H1 (cell line): ENCODE data around the gene SERGEF. TPM values are rescaled to one million over a fixed set of nuclear protein-coding genes. Genes with fewer than 3 reads are reported as not detected.

Experiments
- CTCF ChIA-PET: fragments of 300-600 bp; sonication (Branson Sonifier 250); formaldehyde crosslinking; loops from one replicate; lab custom pipeline; 2021; ENCODE audit not compliant: partially characterized antibody; lab: Charles Lee
- POLR2A ChIA-PET: fragments of 300-600 bp; sonication (Branson Sonifier 250); formaldehyde crosslinking; loops from one replicate; lab custom pipeline; 2021; ENCODE audit warnings: inconsistent platforms; ENCODE audit not compliant: partially characterized antibody; lab: Charles Lee
- DNase-seq, 2 experiments: peaks; one replicate each; pipeline versions ENCODE4 v3.0.0 to v3.0.0-alpha.2; 2010 to 2022; ENCODE audit warnings: low spot score in 2 of 2, low read depth in 1 of 2, mixed read lengths in 1 of 2
- FAIRE-seq: peaks from 2 replicates; lab custom pipeline; 2011; peaks lifted over from hg19 to GRCh38; lab: Jason Lieb, UNC
- H2AFZ ChIP-seq: 2 replicates; pipeline ENCODE4 v1.8.1; 2012; ENCODE audit warnings: low read length, inconsistent platforms
- H2AK5ac ChIP-seq: 2 replicates; pipeline ENCODE4 v1.6.1; 2013; ENCODE audit warnings: low read depth, low read length
- H2BK120ac ChIP-seq: replicated peaks from 2 replicates; pipeline ENCODE3; 2013; ENCODE audit warnings: low read depth, low read length, inconsistent platforms
- H2BK12ac ChIP-seq: 2 replicates; pipeline ENCODE4 v1.6.1; 2013; ENCODE audit warnings: low read depth, low read length
- H2BK15ac ChIP-seq: 2 replicates; pipeline ENCODE4 v1.6.1; 2013; ENCODE audit warnings: low read length
- H2BK20ac ChIP-seq: 2 replicates; pipeline ENCODE4 v1.6.1; 2013; ENCODE audit warnings: low read length
- H2BK5ac ChIP-seq: 2 replicates; pipeline ENCODE4 v1.6.1; 2013; ENCODE audit warnings: low read depth, low read length
- H3K14ac ChIP-seq: 2 replicates; pipeline ENCODE4 v1.6.1; 2013; ENCODE audit warnings: inconsistent platforms; ENCODE audit not compliant: insufficient read length
- H3K18ac ChIP-seq: 2 replicates; pipeline ENCODE4 v1.6.1; 2013; ENCODE audit warnings: low read length; ENCODE audit errors: extremely low read depth
- H3K23ac ChIP-seq: 2 replicates; pipeline ENCODE4 v1.6.1; 2013; ENCODE audit warnings: inconsistent platforms; ENCODE audit not compliant: insufficient read length
- H3K23me2 ChIP-seq: 2 replicates; pipeline ENCODE4 v1.6.1; 2013; ENCODE audit warnings: low read depth, low read length
- H3K27ac ChIP-seq: 2 replicates; pipeline ENCODE4 v1.6.1; 2011; ENCODE audit warnings: low read depth, low read length, inconsistent platforms
- H3K27me3 ChIP-seq, 4 experiments: replicated peaks in 1 of 4; 1 replicate in 1 of 4; 2 replicates in 3 of 4; pipeline versions ENCODE4 v1.6.1 to v1.8.1; 2011 to 2013; ENCODE audit warnings: low read length in 3 of 4, mild to moderate bottlenecking in 3 of 4, inconsistent platforms in 2 of 4, mixed read lengths in 2 of 4, moderate library complexity in 1 of 4; ENCODE audit not compliant: control insufficient read depth in 3 of 4, insufficient read depth in 3 of 4; ENCODE audit errors: extremely low read depth in 1 of 4
- H3K36me3 ChIP-seq, 4 experiments: 2 replicates each; pipeline versions ENCODE4 v1.6.1 to v1.8.1; 2011 to 2013; ENCODE audit warnings: mild to moderate bottlenecking in 4 of 4, low read length in 3 of 4, moderate library complexity in 2 of 4, control low read depth in 1 of 4, inconsistent platforms in 1 of 4; ENCODE audit not compliant: insufficient read depth in 4 of 4, control insufficient read depth in 2 of 4
- H3K4ac ChIP-seq: replicated peaks from 2 replicates; pipeline ENCODE3; 2013; ENCODE audit warnings: low read length, low read depth, mixed read lengths, inconsistent platforms; ENCODE audit not compliant: insufficient read length
- H3K4me1 ChIP-seq, 4 experiments: replicated peaks in 1 of 4; 1 replicate in 1 of 4; 2 replicates in 3 of 4; pipeline versions ENCODE4 v1.6.1 to v1.8.1; 2011 to 2013; ENCODE audit warnings: low read length in 3 of 4, inconsistent platforms in 2 of 4, mixed read lengths in 1 of 4; ENCODE audit not compliant: insufficient read depth in 4 of 4, control insufficient read depth in 3 of 4
- H3K4me2 ChIP-seq, 2 experiments: 2 replicates each; pipeline versions ENCODE4 v1.6.1 to v1.8.1; 2011 to 2013; ENCODE audit warnings: low read depth in 2 of 2, low read length in 2 of 2, control low read depth in 1 of 2, inconsistent platforms in 1 of 2, mild to moderate bottlenecking in 1 of 2; ENCODE audit not compliant: insufficient read depth in 1 of 2
- H3K4me3 ChIP-seq, 4 experiments: fragments of 200-600, 300-600 bp in 1 of 4; sonication (generic), shearing (Covaris generic), sonication (Bioruptor Twin) in 1 of 4; 2 replicates each; pipeline versions ENCODE4 v1.5.1 to v1.8.1; 2011 to 2016; ENCODE audit warnings: low read length in 4 of 4, low read depth in 3 of 4, control low read depth in 2 of 4, inconsistent platforms in 2 of 4, mild to moderate bottlenecking in 2 of 4, mixed read lengths in 1 of 4, moderate library complexity in 1 of 4; ENCODE audit not compliant: insufficient read depth in 2 of 4; ENCODE audit errors: extremely low read depth in 1 of 4
- H3K56ac ChIP-seq: replicated peaks from 2 replicates; pipeline ENCODE3; 2013; ENCODE audit warnings: low read depth, mild to moderate bottlenecking, mixed read lengths, low read length, inconsistent platforms; ENCODE audit not compliant: insufficient read length
- H3K79me1 ChIP-seq: 2 replicates; pipeline ENCODE4 v1.6.1; 2013; ENCODE audit warnings: low read depth, low read length, control low read depth
- H3K79me2 ChIP-seq, 2 experiments: 2 replicates each; pipeline versions ENCODE4 v1.6.1 to v1.8.1; 2012 to 2013; ENCODE audit warnings: low read length in 2 of 2, mild to moderate bottlenecking in 2 of 2, inconsistent platforms in 1 of 2; ENCODE audit not compliant: insufficient read depth in 2 of 2, control insufficient read depth in 1 of 2
- H3K9ac ChIP-seq, 4 experiments: replicated peaks in 1 of 4; 1 replicate in 1 of 4; 2 replicates in 3 of 4; pipeline versions ENCODE4 v1.6.1 to v1.8.1; 2011 to 2013; ENCODE audit warnings: low read depth in 3 of 4, low read length in 3 of 4, control low read depth in 2 of 4, mild to moderate bottlenecking in 2 of 4, moderate library complexity in 2 of 4, inconsistent platforms in 1 of 4; ENCODE audit errors: extremely low read depth in 1 of 4
- H3K9me3 ChIP-seq, 2 experiments: 2 replicates each; pipeline versions ENCODE4 v1.6.1 to v1.8.1; 2012 to 2013; ENCODE audit warnings: mild to moderate bottlenecking in 2 of 2, moderate library complexity in 2 of 2, control low read depth in 1 of 2, inconsistent platforms in 1 of 2, low read depth in 1 of 2, low read length in 1 of 2, mixed read lengths in 1 of 2; ENCODE audit not compliant: insufficient read depth in 2 of 2
- H4K20me1 ChIP-seq, 2 experiments: replicated peaks in 1 of 2; 2 replicates each; pipeline versions ENCODE3 to v1.8.1; 2011 to 2013; ENCODE audit warnings: inconsistent platforms in 2 of 2, low read length in 2 of 2, mild to moderate bottlenecking in 1 of 2; ENCODE audit not compliant: insufficient read depth in 2 of 2, control insufficient read depth in 1 of 2
- H4K5ac ChIP-seq: 2 replicates; pipeline ENCODE4 v1.6.1; 2013; ENCODE audit warnings: low read length, low read depth, mixed read lengths, inconsistent platforms; ENCODE audit not compliant: insufficient read length
- H4K8ac ChIP-seq: 2 replicates; pipeline ENCODE4 v1.8.0; 2013; ENCODE audit warnings: mild to moderate bottlenecking, moderate library complexity, low read length, inconsistent platforms; ENCODE audit not compliant: insufficient read depth; ENCODE audit errors: extremely low read depth
- H4K91ac ChIP-seq: replicated peaks from 2 replicates; pipeline ENCODE3; 2013; ENCODE audit warnings: low read length, mixed read lengths, inconsistent platforms; ENCODE audit not compliant: insufficient read length
- ASH2L ChIP-seq: fragments of 200-600, 300-600 bp; sonication (generic); IDR thresholded peaks from one replicate; pipeline ENCODE4 v1.7.1; 2017; ENCODE audit warnings: low read length
- ATF3 ChIP-seq: IDR thresholded peaks from 2 replicates; pipeline ENCODE4 v1.6.1; 2011; ENCODE audit warnings: low read depth, mild to moderate bottlenecking, low read length; ENCODE audit not compliant: insufficient read depth
- MAX ChIP-seq: IDR thresholded peaks from 2 replicates; pipeline ENCODE4 v1.6.1; 2012; ENCODE audit warnings: inconsistent platforms
- PHF8 ChIP-seq: fragments of 200-600 bp; sonication (generic); conservative IDR thresholded peaks from 2 replicates; pipeline ENCODE4 v1.7.1; 2012; ENCODE audit warnings: low read depth, mild to moderate bottlenecking, inconsistent platforms, low read length, moderate library complexity
- WGBS, 2 experiments: shearing (Covaris generic) in 1 of 2; methylation state at CpG; one replicate each; pipeline versions ENCODE4 v1.1.6 to v1.1.7; 2013 to 2015; ENCODE audit warnings: low lambda C conversion rate in 2 of 2, mixed read lengths in 2 of 2, inconsistent platforms in 1 of 2, low coverage in 1 of 2, missing lambda C conversion rate in 1 of 2; ENCODE audit not compliant: insufficient replicate concordance in 2 of 2, insufficient coverage in 1 of 2, insufficient read length in 1 of 2; ENCODE audit errors: extremely low coverage in 1 of 2, missing lambda C conversion rate in 1 of 2; 5-methylcytosine and 5-hydroxymethylcytosine counted together
- long read RNA-seq, 2 experiments: library from RNA in 1 of 2; library from capped mRNA in 1 of 2; stranded (forward); transcript quantifications; one replicate each; pipeline ENCODE4 v2.0.0, GENCODE V29; 2021; ENCODE audit warnings: inconsistent platforms in 1 of 2
- polyA minus RNA-seq, 3 experiments: library from RNA; depleted of rRNA, polyadenylated mRNA; stranded (reverse); fragments of >200 nt; gene quantifications; 1 replicate in 2 of 3; 2 replicates in 1 of 3; pipeline ENCODE4 v1.2.3, GENCODE V29; 2011
- polyA plus RNA-seq, 7 experiments: library from polyadenylated mRNA; depleted of rRNA in 3 of 7; stranded (reverse) in 5 of 7; unstranded in 2 of 7; fragments of >200 nt in 5 of 7; fragments of 200-250 nt in 2 of 7; gene quantifications; 1 replicate in 5 of 7; 2 replicates in 1 of 7; 4 replicates in 1 of 7; pipeline versions ENCODE4 v1.2.1 to v1.2.3, GENCODE V29; 2011 to 2013; ENCODE audit warnings: missing spikeins in 2 of 7, mixed read lengths in 2 of 7
- total RNA-seq: library from RNA; stranded (reverse); fragmentation: NEBNext Ultra II Directional; extraction: Animal tissue kit (Norgen Biotek cat#: 25700); gene quantifications from 2 replicates; pipeline ENCODE4 v1.2.1, GENCODE V29; 2021

Gene SERGEF
- total RNA-seq: 28.8 and 35.8 TPM in 2 replicates
- 16.6 and 19.2 TPM in 2 replicates for polyA plus RNA-seq (2011; rRNA removed)
- polyA plus RNA-seq (2011; cell fraction: cytosol; rRNA removed): 21.8 TPM
- polyA plus RNA-seq (2011; cell fraction: nucleus; rRNA removed): 14.1 TPM
- polyA plus RNA-seq (2012, experiment 1 of 2): 34.7 to 50.0 TPM (median 42.0 TPM) in 4 replicates
- polyA plus RNA-seq (2012, experiment 2 of 2): 11.5 TPM
- polyA plus RNA-seq (2013, experiment 1 of 2): 23.2 TPM
- 27.6 TPM for polyA plus RNA-seq (2013, experiment 2 of 2)
- 32.1 and 40.2 TPM in 2 replicates for polyA minus RNA-seq (2011; rRNA and poly(A)+ RNA removed)
- 13.6 TPM for polyA minus RNA-seq (2011; cell fraction: cytosol; rRNA and poly(A)+ RNA removed)
- polyA minus RNA-seq (2011; cell fraction: nucleus; rRNA and poly(A)+ RNA removed): 26.0 TPM
- long read RNA-seq, experiment 1, partial matches to known transcripts: 3 of 15 reads
- long read RNA-seq, experiment 1, other reads (novel, unspliced or antisense): 10 of 15 reads
- long read RNA-seq, experiment 2, partial matches to known transcripts: 24 of 56 reads
- long read RNA-seq, experiment 2, other reads (novel, unspliced or antisense): 27 of 56 reads

GRCh38 chr11:18012906-18013781 is at the start of gene SERGEF:
SERGEF (minus strand) TSS chr11:18013047; CDS start chr11:18013010, 37 bp downstream.
- Histone ChIP-seq H4K20me1 (peaks cover 2% of the 10 kb centered on the region in 2 experiments), H3K4me1 (peaks cover 0 to 8% (median 2%) of the 10 kb centered on the region in 4 experiments; a peak in 3 of 7 replicates), H2BK5ac (no peak within 1 kb of the TSS), H4K8ac (peak within 1 kb of the TSS; percentile 62; the same call in 1 of the 2 replicates), H3K79me1 (no peaks in the 10 kb centered on the region), H3K9me3 (no peaks in the 10 kb centered on the region), H2BK12ac (no peak within 1 kb of the TSS; the same call in 1 of the 2 replicates), H3K14ac (no peak within 1 kb of the TSS), H3K9ac (peak within 1 kb of the TSS in 3 of 4 experiments; percentile 31 to 56 (median 47); a peak in 6 of 7 replicates), H3K4me3 (peak within 1 kb of the TSS; percentile 85 to 97 (median 92)), H2BK120ac (no peak within 1 kb of the TSS), H3K27me3 (peaks cover 0 to 12% (median 7%) of the 10 kb centered on the region in 4 experiments; a peak in 5 of 7 replicates), H3K36me3 (no peaks in the 10 kb centered on the region), H2BK15ac (no peak within 1 kb of the TSS; the same call in 1 of the 2 replicates), H4K91ac (peak within 1 kb of the TSS; percentile 34), H3K27ac (no peak within 1 kb of the TSS; the same call in 1 of the 2 replicates), H2BK20ac (no peak within 1 kb of the TSS), H4K5ac (no peak within 1 kb of the TSS), H3K23ac (no peak within 1 kb of the TSS), H3K79me2 (0 out of 4 replicates have a peak, but pooled peaks cover 0 to 6% of the 10 kb centered on the region in 2 experiments), H3K56ac (peak within 1 kb of the TSS; percentile 28), H2AK5ac (no peak within 1 kb of the TSS), H3K4me2 (peak within 1 kb of the TSS; percentile 91 to 92), H3K4ac (no peak within 1 kb of the TSS), H3K23me2 (peaks cover 13% of the 10 kb centered on the region), H2AFZ (peak within 1 kb of the TSS; percentile 87), H3K18ac (no peak within 1 kb of the TSS)
- POLR2A ChIA-PET: no interaction called here
- CTCF ChIA-PET: interaction anchor here (0.6 to 2.2 kb wide), 10 partner anchors 11 to 425 kb away, joined by 3 to 8 read pairs (median 3); no protein-coding TSS in a partner anchor
- 0% methylated on average over 62 of the region's 93 CpGs; no CpG with 5 or more reads in 1 of the 2 experiments for WGBS, 2 experiments
- DNase-seq (peak; percentile 72 to 94), FAIRE-seq (no peak)
- TF ChIP-seq MAX (peak; percentile 51), ATF3 (no peak), PHF8 (peak; percentile 21; the same call in 1 of the 2 replicates), ASH2L (peak; percentile 73)
